ENCODE results near the gene NLRP5.
"Not testable (repeated sequence)": the region's sequence is repeated elsewhere in the genome, so short reads cannot be mapped to it uniquely, and the experiment has no call there.

The NLRP5 gene

DNA sequence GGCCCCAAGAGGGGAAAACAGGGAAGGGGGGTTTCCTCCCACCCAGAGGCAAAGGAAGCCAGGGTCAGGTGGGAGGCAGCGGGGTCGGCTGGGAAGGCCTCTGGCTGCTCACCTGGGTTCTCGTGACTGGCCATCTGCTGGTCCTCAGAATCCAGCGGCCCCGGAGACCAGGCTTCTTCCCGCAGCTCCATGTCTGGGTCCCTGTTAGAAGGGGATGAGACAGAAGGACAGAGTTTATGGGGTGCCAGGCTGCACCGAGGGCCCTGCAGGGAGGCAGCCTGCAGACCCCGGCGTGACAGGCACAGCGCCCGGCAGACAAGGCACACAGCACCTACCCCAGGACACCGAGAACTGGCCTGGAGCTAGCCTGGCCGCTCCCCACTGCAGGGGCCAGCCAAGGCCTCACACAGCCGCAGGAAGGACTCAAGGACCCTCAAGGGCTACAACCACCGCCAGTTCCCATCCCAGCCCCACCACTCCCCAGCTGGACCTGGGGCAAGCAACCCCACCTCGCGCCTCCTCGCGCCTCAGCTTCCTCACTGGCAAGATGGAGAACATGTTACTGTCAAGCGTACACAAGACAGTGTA lies 116.5 kb downstream of the NLRP5 start:
- H3K4me2 ChIP-seq (ENCODE audit: low read length), result no peak overlapping the region
- H3K9me3 ChIP-seq (ENCODE audit: control insufficient read depth, insufficient read depth, low read length), result no peaks in the 10 kb centered on the region
- H3K9me2 ChIP-seq (replicated peaks; ENCODE audit: control insufficient read depth, low read length), result no peaks in the 10 kb centered on the region
- no peak overlapping the region for H3K27ac ChIP-seq (ENCODE audit: low read depth, low read length)
- no peaks in the 10 kb centered on the region for H3F3A ChIP-seq (ENCODE audit: control insufficient read depth, insufficient read depth)
- peaks cover 9% of the 10 kb centered on the region for H3K4me1 ChIP-seq (ENCODE audit: control insufficient read depth, low read length)
- peaks cover 15% of the 10 kb centered on the region for H3K36me3 ChIP-seq (ENCODE audit: control insufficient read depth, low read length)
- TF ChIP-seq, protein P1, sequence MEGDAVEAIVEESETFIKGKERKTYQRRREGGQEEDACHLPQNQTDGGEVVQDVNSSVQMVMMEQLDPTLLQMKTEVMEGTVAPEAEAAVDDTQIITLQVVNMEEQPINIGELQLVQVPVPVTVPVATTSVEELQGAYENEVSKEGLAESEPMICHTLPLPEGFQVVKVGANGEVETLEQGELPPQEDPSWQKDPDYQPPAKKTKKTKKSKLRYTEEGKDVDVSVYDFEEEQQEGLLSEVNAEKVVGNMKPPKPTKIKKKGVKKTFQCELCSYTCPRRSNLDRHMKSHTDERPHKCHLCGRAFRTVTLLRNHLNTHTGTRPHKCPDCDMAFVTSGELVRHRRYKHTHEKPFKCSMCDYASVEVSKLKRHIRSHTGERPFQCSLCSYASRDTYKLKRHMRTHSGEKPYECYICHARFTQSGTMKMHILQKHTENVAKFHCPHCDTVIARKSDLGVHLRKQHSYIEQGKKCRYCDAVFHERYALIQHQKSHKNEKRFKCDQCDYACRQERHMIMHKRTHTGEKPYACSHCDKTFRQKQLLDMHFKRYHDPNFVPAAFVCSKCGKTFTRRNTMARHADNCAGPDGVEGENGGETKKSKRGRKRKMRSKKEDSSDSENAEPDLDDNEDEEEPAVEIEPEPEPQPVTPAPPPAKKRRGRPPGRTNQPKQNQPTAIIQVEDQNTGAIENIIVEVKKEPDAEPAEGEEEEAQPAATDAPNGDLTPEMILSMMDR (IDR thresholded peaks at IDR 0.05; ENCODE audit: low read depth, low read length, poor library complexity, severe bottlenecking), result no peak
- TF ChIP-seq EZH2phosphoT487 (IDR thresholded peaks at IDR 0.05; ENCODE audit: borderline replicate concordance, low read length), result no peak
- no peaks in the 10 kb centered on the region for H3K27me3 ChIP-seq (ENCODE audit: control insufficient read depth, low read length)
- peaks cover 72% of the 10 kb centered on the region for H3K79me2 ChIP-seq (ENCODE audit: control insufficient read depth, low read length)
- H4K20me1 ChIP-seq (ENCODE audit: control insufficient read depth, insufficient read depth, low read depth, low read length), result peaks cover 4% of the 10 kb centered on the region; the same call in 1 of the 2 replicates
- H3K4me3 ChIP-seq (ENCODE audit: low read length), result no peak overlapping the region

DNA sequence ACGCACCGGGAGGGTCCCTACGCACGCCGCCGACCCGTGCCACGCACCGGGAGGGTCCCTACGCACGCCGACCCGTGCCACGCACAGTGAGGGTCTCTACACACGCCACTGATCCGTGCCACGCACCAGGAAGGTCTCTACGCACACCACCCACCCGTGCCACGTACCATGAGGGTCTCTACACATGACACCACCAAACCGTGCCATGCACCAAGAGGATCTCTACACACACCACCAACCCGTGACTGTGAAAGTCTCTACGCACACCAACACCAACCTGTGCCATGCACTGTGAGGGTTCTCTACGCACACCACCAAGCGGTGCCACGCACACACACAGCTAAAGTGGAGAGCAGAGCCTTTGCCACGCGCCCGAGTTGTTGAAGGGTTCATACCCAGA lies 117.8 kb downstream of the NLRP5 start:
- Histone ChIP-seq H3K4me1 (ENCODE audit: control insufficient read depth, low read length) (peaks cover 17% of the 10 kb centered on the region), H4K20me1 (ENCODE audit: control insufficient read depth, insufficient read depth, low read depth, low read length) (peaks cover 7% of the 10 kb centered on the region; the same call in 1 of the 2 replicates), H3K4me3 (ENCODE audit: low read length) (no peak overlapping the region), H3K9me3 (ENCODE audit: control insufficient read depth, insufficient read depth, low read length) (no peaks in the 10 kb centered on the region), H3K9me2 (replicated peaks; ENCODE audit: control insufficient read depth, low read length) (no peaks in the 10 kb centered on the region), H3K27me3 (ENCODE audit: control insufficient read depth, low read length) (no peaks in the 10 kb centered on the region), H3K36me3 (ENCODE audit: control insufficient read depth, low read length) (peaks cover 14% of the 10 kb centered on the region), H3K79me2 (ENCODE audit: control insufficient read depth, low read length) (peaks cover 81% of the 10 kb centered on the region), H3K27ac (ENCODE audit: low read depth, low read length) (no peak overlapping the region), H3K4me2 (ENCODE audit: low read length) (no peak overlapping the region), H3F3A (ENCODE audit: control insufficient read depth, insufficient read depth) (no peaks in the 10 kb centered on the region)
- no peak for TF ChIP-seq EZH2phosphoT487 (IDR thresholded peaks at IDR 0.05; ENCODE audit: borderline replicate concordance, low read length)
- TF ChIP-seq, protein P1 (IDR thresholded peaks at IDR 0.05; ENCODE audit: low read depth, low read length, poor library complexity, severe bottlenecking), result no peak

DNA sequence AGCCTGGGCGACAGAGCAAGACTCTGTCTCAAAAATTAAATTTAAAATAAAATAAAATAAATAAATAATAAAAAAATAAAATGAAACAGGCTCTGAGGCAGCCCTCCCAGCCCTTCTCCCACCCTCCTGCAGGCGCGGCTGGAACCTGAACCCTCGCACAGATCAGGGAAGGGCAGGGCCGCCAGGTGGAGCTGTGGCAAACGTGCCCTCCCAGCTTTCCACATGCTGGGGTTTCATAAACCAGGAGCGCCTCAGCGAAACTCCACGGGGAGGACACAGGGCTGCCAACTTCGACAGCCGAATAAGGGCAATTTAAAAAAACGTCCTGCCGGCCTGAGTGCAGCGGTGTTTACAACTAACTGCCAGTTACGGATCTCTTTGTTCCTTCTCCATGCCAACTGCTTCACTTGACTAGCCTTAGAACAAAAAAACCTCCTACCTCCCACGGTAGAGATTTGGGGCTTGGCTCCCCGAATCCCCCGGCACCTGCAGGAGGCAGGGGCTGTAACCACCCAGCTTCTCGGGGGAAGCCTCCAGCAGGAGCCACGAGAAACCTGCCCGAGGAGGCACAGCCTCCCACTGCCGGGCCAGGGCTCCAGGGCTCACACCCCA lies 118.6 kb downstream of the NLRP5 start:
- H3K4me2 ChIP-seq (ENCODE audit: low read length), result peak overlapping the region; percentile 35
- H3K9me3 ChIP-seq (ENCODE audit: control insufficient read depth, insufficient read depth, low read length), result no peaks in the 10 kb centered on the region
- H4K20me1 ChIP-seq (ENCODE audit: control insufficient read depth, insufficient read depth, low read depth, low read length), result peaks cover 7% of the 10 kb centered on the region; the same call in 1 of the 2 replicates
- H3F3A ChIP-seq (ENCODE audit: control insufficient read depth, insufficient read depth), result no peaks in the 10 kb centered on the region
- TF ChIP-seq, protein P1 (IDR thresholded peaks at IDR 0.05; ENCODE audit: low read depth, low read length, poor library complexity, severe bottlenecking), result peak; percentile 63
- TF ChIP-seq EZH2phosphoT487 (IDR thresholded peaks at IDR 0.05; ENCODE audit: borderline replicate concordance, low read length), result no peak
- peak overlapping the region; percentile 18; the same call in 1 of the 2 replicates for H3K27ac ChIP-seq (ENCODE audit: low read depth, low read length)
- H3K4me1 ChIP-seq (ENCODE audit: control insufficient read depth, low read length), result peaks cover 24% of the 10 kb centered on the region
- peaks cover 87% of the 10 kb centered on the region for H3K79me2 ChIP-seq (ENCODE audit: control insufficient read depth, low read length)
- H3K36me3 ChIP-seq (ENCODE audit: control insufficient read depth, low read length), result peaks cover 14% of the 10 kb centered on the region
- no peaks in the 10 kb centered on the region for H3K9me2 ChIP-seq (replicated peaks; ENCODE audit: control insufficient read depth, low read length)
- H3K4me3 ChIP-seq (ENCODE audit: low read length), result no peak overlapping the region
- no peaks in the 10 kb centered on the region for H3K27me3 ChIP-seq (ENCODE audit: control insufficient read depth, low read length)

DNA sequence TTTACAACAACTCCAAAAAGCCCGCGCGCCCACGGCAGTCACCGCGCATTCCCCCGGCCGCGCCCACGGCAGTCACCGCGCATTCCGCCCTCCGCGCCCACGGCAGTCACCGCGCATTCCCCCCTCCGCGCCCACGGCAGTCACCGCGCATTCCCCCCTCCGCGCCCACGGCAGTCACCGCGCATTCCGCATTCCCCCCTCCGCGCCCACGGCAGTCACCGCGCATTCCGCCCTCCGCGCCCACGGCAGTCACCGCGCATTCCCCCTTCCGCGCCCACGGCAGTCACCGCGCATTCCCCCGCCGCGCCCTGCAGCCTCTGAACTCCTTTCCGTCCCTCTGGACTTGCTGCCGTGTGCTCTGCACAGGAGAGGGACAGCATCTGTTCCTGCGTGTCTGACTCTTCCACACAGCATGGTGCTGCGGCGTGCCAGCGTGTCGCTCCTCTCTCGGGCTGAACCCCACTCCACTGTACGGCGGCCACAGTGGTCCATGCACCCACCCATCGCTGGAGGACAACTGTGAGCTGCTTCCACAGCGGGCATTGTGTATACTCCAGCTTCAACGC lies 119.3 kb downstream of the NLRP5 start:
- peaks cover 32% of the 10 kb centered on the region for H3K4me1 ChIP-seq (ENCODE audit: control insufficient read depth, low read length)
- peak overlapping the region; percentile 35; the same call in 1 of the 2 replicates for H3K4me2 ChIP-seq (ENCODE audit: low read length)
- H3K36me3 ChIP-seq (ENCODE audit: control insufficient read depth, low read length), result peaks cover 16% of the 10 kb centered on the region

More for the DNA sequence above, 119.3 kb downstream of the NLRP5 start:
- H3K27ac ChIP-seq (ENCODE audit: low read depth, low read length); H3K9me2 ChIP-seq (replicated peaks; ENCODE audit: control insufficient read depth, low read length); H3K9me3 ChIP-seq (ENCODE audit: control insufficient read depth, insufficient read depth, low read length); H4K20me1 ChIP-seq (ENCODE audit: control insufficient read depth, insufficient read depth, low read depth, low read length); H3F3A ChIP-seq (ENCODE audit: control insufficient read depth, insufficient read depth); H3K4me3 ChIP-seq (ENCODE audit: low read length); H3K27me3 ChIP-seq (ENCODE audit: control insufficient read depth, low read length): not testable (repeated sequence)
- peaks cover 90% of the 10 kb centered on the region for H3K79me2 ChIP-seq (ENCODE audit: control insufficient read depth, low read length)

All from DOHH2 (cell line).